Measurements from ENCODE around the gene PARD3B. TPM values are rescaled to one million over a fixed set of nuclear protein-coding genes. Genes with fewer than 3 reads are reported as not detected.

Gene PARD3B
- total RNA-seq, 1 donor from 2014 or later, result 18.4 TPM

DNA sequence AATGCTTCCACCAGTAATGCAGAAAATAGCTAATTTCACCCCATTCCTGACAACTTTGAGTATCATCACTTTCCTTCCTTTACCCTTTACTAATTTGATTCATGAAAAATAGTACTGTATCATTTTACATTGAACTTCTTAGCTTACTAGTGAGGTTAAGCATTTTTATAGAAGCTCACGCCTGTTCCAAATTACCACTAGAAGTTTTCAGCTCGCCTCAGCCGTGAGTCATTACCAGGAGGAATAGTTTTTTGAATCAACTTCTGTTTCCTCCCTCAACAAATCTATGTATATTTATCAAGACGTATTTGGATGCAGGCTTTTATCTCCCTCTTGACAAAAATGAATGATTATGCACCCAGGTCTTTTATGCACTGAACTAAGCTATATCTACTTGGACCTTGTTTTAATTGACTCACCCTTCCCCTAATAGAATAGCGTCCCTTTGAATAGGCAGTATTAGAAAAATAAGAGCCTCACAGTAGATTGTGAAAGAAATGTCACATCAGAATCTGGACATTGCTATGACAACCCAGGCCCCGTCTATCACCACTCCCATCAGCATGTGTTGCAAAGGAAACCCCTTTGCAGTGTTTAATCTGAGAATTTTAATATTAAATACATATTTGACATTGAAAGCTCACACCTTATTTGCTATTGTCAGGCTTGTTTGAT, 929.6 kb downstream of the PARD3B start:
- H3K36me3 Mint-ChIP-seq (ENCODE audit: low read depth), result no peaks in the 10 kb centered on the region
- no peak overlapping the region for H3K4me3 Mint-ChIP-seq
- no peak for DNase-seq (ENCODE audit: low read depth, low spot score)
- no peaks in the 10 kb centered on the region for H3K9me3 Mint-ChIP-seq
- no peak overlapping the region for H3K27ac Mint-ChIP-seq (ENCODE audit: unreplicated experiment)
- peaks cover 18% of the 10 kb centered on the region for H3K4me1 Mint-ChIP-seq
- TF ChIP-seq, protein P1, sequence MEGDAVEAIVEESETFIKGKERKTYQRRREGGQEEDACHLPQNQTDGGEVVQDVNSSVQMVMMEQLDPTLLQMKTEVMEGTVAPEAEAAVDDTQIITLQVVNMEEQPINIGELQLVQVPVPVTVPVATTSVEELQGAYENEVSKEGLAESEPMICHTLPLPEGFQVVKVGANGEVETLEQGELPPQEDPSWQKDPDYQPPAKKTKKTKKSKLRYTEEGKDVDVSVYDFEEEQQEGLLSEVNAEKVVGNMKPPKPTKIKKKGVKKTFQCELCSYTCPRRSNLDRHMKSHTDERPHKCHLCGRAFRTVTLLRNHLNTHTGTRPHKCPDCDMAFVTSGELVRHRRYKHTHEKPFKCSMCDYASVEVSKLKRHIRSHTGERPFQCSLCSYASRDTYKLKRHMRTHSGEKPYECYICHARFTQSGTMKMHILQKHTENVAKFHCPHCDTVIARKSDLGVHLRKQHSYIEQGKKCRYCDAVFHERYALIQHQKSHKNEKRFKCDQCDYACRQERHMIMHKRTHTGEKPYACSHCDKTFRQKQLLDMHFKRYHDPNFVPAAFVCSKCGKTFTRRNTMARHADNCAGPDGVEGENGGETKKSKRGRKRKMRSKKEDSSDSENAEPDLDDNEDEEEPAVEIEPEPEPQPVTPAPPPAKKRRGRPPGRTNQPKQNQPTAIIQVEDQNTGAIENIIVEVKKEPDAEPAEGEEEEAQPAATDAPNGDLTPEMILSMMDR (conservative IDR thresholded peaks at IDR 0.05), result no peak
- no peaks in the 10 kb centered on the region for H3K27me3 Mint-ChIP-seq (ENCODE audit: low read depth)

DNA sequence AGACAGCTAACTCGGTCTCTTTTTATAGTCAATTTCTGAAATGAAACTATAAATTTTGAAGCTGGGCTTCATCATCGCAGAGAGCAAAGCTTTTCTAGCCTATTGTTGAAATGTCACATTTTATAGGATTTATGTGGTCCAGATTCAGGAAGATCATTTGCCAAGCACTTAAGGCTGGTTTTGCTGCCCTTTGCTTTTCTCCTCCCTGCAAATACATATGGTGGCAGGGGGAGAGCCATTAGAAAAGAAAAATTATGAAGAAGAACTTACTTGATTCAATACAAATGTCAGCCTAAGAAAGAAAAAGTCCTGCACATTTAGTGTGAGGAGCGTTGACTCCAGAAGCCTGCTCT, 930.1 kb downstream of the PARD3B start:
- H3K4me3 Mint-ChIP-seq, result no peak overlapping the region
- TF ChIP-seq, protein P1 (conservative IDR thresholded peaks at IDR 0.05), result no peak
- DNase-seq (ENCODE audit: low read depth, low spot score), result no peak
- H3K36me3 Mint-ChIP-seq (ENCODE audit: low read depth), result no peaks in the 10 kb centered on the region
- H3K9me3 Mint-ChIP-seq, result no peaks in the 10 kb centered on the region
- no peaks in the 10 kb centered on the region for H3K27me3 Mint-ChIP-seq (ENCODE audit: low read depth)
- no peak overlapping the region for H3K27ac Mint-ChIP-seq (ENCODE audit: unreplicated experiment)
- peaks cover 18% of the 10 kb centered on the region for H3K4me1 Mint-ChIP-seq

DNA sequence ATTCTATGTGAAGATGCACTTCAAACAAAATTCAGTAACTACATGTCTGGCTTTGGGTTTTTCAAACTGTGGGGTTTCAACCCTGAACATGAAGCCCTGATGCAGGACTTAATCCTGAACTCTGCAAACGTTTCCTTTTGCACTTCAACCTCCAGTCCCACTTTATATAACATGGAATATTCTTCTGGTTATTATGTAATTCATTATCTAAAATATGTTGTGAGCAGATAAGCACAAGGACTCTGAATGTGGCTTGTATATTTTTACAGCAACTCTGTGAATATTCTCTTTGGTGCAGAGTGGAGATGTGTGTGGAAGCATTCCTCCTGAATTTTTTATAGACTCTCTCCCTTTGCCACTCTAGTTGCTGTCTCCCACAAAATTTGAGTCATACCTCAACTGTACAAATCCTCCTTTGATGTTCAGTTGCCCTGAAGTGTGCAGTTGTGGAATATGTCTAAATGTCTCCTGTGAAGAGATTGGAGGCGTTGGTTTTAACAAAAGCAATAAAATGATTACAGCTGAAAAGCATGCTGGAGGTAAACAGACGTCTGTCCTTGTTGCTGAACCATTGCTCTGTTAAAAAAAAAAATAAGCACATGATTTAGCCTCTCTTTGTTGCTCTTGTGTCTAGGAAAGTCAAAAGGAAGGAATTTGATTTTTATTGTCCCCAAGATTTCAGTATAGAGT, 931.9 kb downstream of the PARD3B start:
- Mint-ChIP-seq H3K4me3 (no peak overlapping the region), H3K4me1 (peaks cover 12% of the 10 kb centered on the region), H3K9me3 (no peaks in the 10 kb centered on the region), H3K27me3 (ENCODE audit: low read depth) (no peaks in the 10 kb centered on the region), H3K36me3 (ENCODE audit: low read depth) (no peaks in the 10 kb centered on the region), H3K27ac (ENCODE audit: unreplicated experiment) (no peak overlapping the region)
- no peak for DNase-seq (ENCODE audit: low read depth, low spot score)
- TF ChIP-seq, protein P1 (conservative IDR thresholded peaks at IDR 0.05), result no peak

DNA sequence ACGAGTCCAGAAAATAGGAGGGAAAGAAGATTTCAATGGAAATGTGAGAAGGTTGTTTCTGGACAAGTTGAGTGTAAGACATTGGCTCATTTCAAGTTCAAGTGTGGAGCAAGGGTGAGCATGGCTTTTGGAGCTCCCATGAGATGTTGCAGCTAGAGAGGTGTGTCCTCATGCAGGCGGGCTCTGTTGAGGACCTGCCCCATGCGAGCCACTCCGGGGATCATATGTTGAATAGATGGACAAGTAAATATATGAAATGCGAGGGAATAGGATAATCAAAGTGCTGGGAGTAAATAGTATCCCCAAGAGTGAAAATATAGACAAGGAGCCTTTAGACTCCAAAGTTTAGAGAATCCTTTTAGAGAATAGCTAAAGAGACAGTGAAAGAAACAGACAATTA, 936.6 kb downstream of the PARD3B start:
- Mint-ChIP-seq H3K27me3 (ENCODE audit: low read depth) (no peaks in the 10 kb centered on the region), H3K4me1 (peaks cover 21% of the 10 kb centered on the region)

DNA sequence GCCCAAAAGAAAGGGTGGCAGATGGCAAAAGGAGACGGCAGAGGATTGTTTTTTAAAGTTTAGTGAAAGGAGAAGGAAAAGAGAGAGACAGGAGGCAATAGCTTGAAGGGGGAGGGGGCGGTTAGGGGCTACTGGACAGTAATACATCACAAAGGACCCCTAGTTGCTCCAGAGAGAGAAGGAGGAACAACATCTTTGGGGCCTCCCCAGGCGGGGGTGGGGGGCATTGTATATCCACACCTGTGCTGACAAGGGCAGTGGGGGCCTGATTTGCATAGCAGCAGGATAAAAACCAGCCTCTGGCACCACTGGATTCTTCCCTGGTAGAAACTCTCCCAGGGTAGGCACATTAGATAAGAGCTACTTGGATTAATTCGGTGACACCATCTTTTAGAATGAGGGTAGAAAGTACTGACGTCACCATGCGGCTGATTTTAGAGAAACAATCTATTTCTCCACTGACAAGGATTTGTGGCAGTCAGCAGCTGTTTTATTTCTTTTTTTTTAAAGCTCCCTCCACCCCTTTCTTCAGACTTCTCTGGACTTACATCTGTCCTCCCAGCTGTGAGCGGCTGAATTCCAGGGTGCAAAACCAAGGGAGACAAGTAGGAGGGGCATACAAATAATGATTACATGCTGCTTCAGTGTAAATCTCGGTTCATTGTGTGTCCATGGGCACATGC, 937.3 kb downstream of the PARD3B start:
- no peak for DNase-seq (ENCODE audit: low read depth, low spot score)
- peaks cover 17% of the 10 kb centered on the region for H3K4me1 Mint-ChIP-seq
- peaks cover 3% of the 10 kb centered on the region for H3K9me3 Mint-ChIP-seq
- H3K4me3 Mint-ChIP-seq, result no peak overlapping the region
- no peaks in the 10 kb centered on the region for H3K36me3 Mint-ChIP-seq (ENCODE audit: low read depth)
- H3K27me3 Mint-ChIP-seq (ENCODE audit: low read depth), result no peaks in the 10 kb centered on the region
- TF ChIP-seq, protein P1 (conservative IDR thresholded peaks at IDR 0.05), result no peak
- no peak overlapping the region for H3K27ac Mint-ChIP-seq (ENCODE audit: unreplicated experiment)

More for the DNA sequence above, 936.6 kb downstream of the PARD3B start:
- H3K36me3 Mint-ChIP-seq (ENCODE audit: low read depth), result no peaks in the 10 kb centered on the region
- peaks cover 3% of the 10 kb centered on the region for H3K9me3 Mint-ChIP-seq
- DNase-seq (ENCODE audit: low read depth, low spot score), result no peak
- no peak overlapping the region for H3K4me3 Mint-ChIP-seq
- TF ChIP-seq, protein P1 (conservative IDR thresholded peaks at IDR 0.05), result no peak
- no peak overlapping the region for H3K27ac Mint-ChIP-seq (ENCODE audit: unreplicated experiment)

All from neural crest cell (in vitro differentiated cells).